HFF-Myc (cell line): Measurements from ENCODE around the gene PPARD.

Experiments used
- DNase-seq: peaks from one replicate; pipeline ENCODE4 v3.0.0-alpha.2; 2011; ENCODE audit warnings: low read depth; ENCODE audit errors: extremely low read depth
- H3K4me3 ChIP-seq: replicated peaks from 2 replicates; pipeline ENCODE4 v1.5.1; 2011; ENCODE audit warnings: low read depth, mild to moderate bottlenecking, control low read depth, low read length
- TF ChIP-seq, protein P1 (sequence below): IDR thresholded peaks from 2 replicates; pipeline ENCODE4 v1.5.1; 2012; ENCODE audit warnings: mild to moderate bottlenecking, low read depth, low read length, control low read depth; ENCODE audit errors: missing control alignments

Gene PPARD

GRCh38 chr6:35365594-35366203, 23.3 kb downstream of the PPARD start:
- DNase-seq, result no peak
- TF ChIP-seq, protein P1, sequence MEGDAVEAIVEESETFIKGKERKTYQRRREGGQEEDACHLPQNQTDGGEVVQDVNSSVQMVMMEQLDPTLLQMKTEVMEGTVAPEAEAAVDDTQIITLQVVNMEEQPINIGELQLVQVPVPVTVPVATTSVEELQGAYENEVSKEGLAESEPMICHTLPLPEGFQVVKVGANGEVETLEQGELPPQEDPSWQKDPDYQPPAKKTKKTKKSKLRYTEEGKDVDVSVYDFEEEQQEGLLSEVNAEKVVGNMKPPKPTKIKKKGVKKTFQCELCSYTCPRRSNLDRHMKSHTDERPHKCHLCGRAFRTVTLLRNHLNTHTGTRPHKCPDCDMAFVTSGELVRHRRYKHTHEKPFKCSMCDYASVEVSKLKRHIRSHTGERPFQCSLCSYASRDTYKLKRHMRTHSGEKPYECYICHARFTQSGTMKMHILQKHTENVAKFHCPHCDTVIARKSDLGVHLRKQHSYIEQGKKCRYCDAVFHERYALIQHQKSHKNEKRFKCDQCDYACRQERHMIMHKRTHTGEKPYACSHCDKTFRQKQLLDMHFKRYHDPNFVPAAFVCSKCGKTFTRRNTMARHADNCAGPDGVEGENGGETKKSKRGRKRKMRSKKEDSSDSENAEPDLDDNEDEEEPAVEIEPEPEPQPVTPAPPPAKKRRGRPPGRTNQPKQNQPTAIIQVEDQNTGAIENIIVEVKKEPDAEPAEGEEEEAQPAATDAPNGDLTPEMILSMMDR, result no peak
- no peak overlapping the region for H3K4me3 ChIP-seq

- H3K4me3 ChIP-seq, result no peak overlapping the region
- TF ChIP-seq, protein P1, result no peak
- no peak for DNase-seq
Measured at GRCh38 chr6:35366204-35366596, 23.8 kb downstream of the PPARD start.

DNA sequence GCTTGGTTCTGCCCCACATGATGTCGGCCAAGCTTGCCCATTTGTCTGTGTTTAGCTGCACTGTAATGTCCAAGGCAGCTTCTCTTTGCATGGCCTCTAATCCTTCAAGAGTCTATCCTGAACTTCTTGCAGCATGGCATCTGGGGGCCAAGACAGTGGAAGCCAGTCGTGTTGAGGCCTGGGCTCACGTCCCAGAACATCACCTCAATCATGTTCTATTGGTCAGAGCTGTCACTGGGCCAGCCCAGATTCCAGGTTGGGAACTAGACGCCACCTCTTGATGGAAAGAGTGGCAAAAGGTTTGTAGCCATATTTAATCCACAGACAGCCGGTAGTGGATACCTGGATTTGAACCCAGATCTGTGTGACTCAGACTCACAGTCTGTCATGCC, 25.3 kb downstream of the PPARD start:
- TF ChIP-seq, protein P1, result no peak
- no peak overlapping the region for H3K4me3 ChIP-seq
- no peak for DNase-seq

DNA sequence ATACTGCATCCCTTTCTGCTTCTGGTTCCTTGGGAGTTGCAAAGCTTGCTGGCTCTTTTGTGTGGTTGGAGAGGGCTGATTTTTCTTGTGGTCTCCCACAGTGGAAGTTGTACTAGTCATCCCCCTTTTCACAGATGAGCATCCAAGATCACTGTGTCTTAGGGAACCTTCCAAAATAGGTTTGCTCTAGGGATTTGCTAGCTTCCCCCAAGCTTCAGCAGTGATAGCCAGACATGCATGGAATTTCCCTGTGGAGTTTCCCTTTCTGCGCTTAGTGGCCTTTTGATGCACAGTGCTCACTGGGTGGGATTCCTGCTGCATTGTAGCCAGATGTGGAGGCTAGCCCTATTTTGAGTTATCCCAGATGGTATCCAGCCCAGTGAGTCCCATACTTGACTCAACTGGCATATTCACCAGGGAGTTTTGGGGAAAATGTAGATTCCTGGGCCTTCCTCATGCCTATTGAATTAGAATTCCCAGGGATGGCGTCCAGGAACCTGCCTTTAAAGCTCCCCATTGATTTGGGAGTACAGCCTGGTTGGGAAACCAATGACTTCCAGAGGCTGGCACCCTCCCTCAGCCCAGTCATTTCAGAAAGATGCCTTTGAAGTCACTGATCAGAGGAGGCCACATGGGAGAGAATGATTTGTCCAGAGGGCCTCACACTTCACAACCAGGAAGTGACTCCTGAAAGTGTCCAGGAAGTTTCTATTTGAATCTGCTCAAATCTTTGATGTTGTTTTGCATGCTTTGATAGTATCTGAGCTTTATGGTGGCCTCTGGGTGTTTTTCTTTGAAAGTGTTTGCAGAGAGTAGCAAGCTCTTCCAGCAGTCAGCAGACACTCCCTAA, 25.9 kb downstream of the PPARD start:
- no peak for DNase-seq
- TF ChIP-seq, protein P1, result no peak
- no peak overlapping the region for H3K4me3 ChIP-seq

DNA sequence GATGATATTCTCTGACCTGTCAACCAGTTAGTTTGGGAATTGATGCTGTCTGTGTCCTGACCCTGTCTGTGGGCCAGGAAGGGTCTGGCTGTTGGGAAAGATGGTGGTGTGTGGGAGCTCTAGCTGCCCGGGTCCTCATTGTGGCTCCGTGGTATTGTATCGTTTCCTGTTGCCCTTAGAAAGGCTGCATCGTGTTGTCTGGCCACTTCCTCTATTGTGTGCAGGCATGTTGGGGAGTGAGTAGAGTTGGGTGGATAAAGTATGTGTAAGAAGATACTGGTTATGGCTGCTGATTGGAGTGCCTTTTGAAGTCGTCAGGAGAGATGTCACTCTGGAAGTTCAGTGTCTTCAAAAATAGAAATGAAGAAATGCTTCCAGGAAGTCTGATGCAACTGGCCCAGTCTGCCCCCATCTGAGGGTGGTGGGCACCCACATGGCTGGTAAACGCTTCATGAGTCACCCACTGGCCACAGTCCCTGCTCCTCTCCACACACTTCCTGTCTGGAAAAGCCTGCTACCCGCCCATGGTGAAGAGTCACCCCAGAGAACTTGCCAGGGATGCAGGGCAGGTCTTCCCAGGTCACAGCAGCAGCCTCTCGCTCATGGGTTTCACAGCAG, 27.9 kb downstream of the PPARD start:
- DNase-seq, result peak; percentile 66
- TF ChIP-seq, protein P1, result no peak
- no peak overlapping the region for H3K4me3 ChIP-seq

- no peak for DNase-seq
- TF ChIP-seq, protein P1, result no peak
- no peak overlapping the region for H3K4me3 ChIP-seq
Measured at GRCh38 chr6:35370785-35371493, 28.6 kb downstream of the PPARD start.
